T-helper 2 cell treated with Interferon-gamma antibody and Interleukin-4, amounts not matched to agents 100 ng/mL and 5 ng/mL, for 36 hours (primary cell): ENCODE measurements around the gene UNKL. TPM values are rescaled to one million over a fixed set of nuclear protein-coding genes. Genes with fewer than 3 reads are reported as not detected.

ENCODE experiments used
- intact Hi-C: fragments of 100-400 bp; cut with micrococcal nuclease; formaldehyde crosslinking; loops from one replicate; pipeline ENCODE4 v1.15.1; 2023
- total RNA-seq: library from RNA; stranded (reverse); gene quantifications from 2 replicates; pipeline ENCODE4 v1.2.3, GENCODE V29; 2022

UNKL gene
- total RNA-seq, 1 donor from 2014 or later = 31.7 TPM

DNA sequence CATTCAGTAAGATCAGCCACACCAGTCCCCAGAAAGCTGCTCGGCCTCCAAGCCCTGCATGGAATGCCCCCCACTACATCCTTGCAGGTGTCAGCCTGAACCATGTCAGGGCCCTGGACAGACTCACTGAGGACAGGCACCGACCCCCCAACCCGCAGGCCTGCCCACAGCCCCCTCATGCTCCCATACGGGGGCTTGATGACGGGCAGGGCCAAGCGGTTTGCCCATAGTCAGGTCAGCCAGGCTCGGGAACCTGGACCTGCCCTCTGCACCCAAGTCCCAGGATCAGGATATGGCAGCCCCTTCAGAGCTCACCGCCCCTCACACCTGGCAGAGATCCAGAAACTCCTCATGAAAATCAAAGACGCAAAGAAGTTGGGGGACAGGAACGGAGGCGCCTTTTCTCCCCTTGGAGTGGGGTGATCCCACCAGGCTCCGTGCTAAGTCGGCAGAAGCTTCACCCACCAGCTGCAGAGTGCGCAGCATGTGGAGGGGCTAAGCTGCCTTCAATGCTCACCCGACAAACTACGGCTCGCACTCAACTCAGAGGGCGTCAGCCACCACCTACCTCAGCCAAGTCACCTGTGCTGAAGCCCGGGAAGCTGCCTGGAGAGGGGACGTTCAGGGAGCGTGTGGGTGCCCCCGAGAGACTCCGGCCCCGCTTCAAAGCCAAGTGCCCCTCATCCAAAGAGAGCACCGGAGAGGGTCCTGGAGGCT, 36.3 kb downstream of the UNKL start:
- intact Hi-C loops = loop anchor here (2.0 kb wide), 1 partner anchor 37 kb away; the partner anchor contains the start of gene UNKL

DNA sequence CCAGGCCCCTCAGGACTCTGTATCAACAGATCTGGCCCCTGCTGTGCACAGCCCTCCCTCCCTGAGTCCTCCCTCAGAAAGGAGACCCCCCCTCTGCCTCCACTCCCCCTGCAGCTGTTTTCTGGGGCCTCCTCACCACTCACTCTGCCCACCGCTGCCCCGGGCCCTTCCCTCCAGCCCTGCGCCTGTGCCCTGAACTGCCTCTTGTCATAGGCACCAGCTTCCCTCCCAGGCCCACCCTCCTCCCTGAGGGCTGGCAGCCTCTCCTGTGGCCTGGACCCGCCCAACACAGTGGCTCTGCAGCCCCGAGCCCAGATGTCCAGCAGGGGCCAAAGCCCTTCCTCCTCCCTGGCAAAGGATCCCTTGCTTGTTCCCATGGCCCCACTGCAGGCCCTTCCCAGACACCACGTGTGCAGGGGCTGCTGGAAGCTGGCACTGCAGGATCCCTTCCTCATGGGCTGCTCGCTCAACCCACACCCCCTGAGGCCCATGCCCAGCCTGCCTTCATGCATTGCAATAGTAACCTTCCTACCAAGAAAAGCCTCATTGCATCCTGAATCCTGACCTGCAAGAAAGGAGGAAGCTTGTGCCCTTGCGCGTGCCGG, 37.0 kb downstream of the UNKL start:
- intact Hi-C loops = loop anchor here (2.0 kb wide), 1 partner anchor 37 kb away; the partner anchor contains the start of gene UNKL

DNA sequence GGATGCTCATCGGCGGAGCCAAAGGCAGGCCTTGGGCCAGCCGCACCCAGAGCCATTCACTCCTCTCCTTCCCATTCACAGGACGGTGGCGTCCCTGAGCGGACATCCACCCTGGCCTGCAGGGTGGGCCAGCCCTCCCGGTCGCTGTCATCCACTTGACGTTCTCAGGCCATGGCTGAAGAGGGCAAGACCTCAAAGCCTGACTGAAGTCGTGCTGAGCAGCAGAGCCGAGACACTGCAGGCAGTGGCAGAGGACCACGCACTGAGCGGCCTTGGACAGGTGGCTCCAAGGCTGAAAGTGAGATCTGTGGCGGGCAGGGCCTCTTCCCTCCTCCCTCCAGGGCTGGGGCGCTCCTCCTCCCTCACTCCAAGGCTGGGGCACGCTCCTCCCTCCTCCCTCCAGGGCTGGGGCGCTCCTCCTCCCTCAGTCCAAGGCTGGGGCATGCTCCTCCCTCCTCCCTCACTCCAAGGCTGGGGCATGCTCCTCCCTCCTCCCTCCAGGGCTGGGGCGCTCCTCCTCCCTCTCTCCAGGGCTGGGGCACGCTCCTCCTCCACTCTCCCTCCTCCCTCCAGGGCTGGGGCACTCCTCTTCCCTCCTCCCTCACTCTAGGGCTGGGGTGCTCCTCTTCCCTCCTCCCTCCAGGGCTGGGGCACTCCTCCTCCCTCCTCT, 38.6 kb downstream of the UNKL start:
- intact Hi-C loops = no loop called here

DNA sequence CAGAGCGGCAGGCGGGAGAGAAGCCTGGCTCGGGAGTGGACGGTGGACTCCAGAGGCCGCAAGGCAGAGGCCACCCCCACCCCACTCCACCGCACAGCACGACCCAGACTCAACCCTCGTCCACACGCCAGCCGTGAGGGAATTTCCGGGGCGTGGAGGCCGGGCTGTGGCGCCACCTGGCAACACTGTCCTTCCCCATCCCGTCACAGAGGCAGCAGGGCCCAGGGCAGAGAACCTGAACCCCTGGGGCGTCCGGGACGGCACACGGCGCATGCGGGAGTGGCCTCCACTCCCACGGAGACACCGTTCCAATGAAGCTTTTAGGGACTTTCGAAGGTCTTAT, 39.2 kb downstream of the UNKL start:
- intact Hi-C loops = no loop called here

DNA sequence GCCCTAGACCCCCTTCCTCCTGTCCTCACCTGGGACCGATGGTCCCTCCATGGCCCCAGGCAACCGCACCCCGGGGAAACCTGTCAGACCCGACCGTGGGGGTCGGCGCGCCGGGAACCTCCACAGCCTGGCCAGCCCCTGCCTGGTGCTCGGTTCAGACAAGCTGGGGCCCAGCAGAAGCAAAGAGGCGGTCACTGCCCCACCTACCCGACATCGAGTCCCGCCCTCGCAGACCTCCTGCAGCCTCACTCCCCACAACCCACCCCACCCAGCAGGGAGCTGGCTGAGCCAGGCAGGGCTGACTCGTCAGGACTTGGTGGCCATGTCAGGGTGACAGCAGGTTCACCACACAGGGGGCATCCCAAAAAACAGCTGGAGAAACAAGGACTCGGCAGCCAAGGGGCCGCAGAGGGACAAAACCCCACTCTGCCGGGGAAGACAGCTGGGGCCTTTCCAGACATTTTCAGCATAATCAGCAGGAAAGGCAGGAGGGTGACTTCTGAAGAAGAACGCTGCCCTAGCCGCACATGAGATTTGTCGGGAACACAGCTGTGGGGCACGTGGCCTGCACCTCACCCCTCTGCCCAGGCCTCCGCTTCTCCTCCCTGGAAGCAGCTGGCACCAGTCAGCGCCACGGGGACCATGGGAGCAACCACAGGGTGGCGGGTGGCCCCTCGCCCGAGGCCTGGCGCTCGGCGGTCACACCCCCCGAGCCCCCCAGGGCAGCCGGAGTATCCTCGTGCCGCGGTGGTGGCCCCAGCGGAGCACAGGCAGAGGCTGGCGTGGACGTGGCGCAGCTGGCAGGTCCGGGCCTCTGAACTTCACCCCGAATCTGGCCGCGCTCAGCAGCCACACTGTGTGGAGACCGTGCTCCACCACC, 39.8 kb downstream of the UNKL start:
- intact Hi-C loops = no loop called here

DNA sequence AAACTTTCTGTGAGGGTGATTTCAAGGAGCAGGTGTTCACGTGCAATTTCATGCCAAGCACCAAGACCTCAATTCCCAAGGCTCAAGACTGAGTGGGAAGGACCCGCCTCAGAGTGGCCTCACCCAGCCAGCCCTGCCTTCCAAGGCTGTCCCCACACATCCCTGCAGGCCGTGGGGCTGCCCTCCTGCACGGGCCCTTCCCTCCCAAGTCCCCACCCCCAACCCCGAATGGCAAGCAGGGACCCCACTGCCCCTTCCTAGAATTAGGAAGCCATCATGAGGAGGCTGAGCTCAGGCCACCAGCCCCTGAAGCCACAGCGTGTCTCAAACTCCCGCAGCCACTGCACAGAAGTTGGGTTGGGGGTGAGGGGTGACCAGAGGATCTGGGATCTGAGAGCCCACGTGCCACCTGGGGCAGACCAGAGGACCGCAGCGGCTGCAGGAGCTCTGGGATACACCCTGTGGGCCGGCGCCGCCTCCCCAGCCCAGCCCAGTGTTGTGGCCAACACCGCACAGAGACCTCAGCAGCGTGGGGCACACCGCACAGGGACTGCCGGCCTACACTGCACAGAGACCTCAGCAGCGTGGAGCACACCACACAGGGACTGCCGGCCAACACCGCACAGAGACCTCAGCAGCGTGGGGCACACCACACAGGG, 42.1 kb downstream of the UNKL start:
- intact Hi-C loops = no loop called here

DNA sequence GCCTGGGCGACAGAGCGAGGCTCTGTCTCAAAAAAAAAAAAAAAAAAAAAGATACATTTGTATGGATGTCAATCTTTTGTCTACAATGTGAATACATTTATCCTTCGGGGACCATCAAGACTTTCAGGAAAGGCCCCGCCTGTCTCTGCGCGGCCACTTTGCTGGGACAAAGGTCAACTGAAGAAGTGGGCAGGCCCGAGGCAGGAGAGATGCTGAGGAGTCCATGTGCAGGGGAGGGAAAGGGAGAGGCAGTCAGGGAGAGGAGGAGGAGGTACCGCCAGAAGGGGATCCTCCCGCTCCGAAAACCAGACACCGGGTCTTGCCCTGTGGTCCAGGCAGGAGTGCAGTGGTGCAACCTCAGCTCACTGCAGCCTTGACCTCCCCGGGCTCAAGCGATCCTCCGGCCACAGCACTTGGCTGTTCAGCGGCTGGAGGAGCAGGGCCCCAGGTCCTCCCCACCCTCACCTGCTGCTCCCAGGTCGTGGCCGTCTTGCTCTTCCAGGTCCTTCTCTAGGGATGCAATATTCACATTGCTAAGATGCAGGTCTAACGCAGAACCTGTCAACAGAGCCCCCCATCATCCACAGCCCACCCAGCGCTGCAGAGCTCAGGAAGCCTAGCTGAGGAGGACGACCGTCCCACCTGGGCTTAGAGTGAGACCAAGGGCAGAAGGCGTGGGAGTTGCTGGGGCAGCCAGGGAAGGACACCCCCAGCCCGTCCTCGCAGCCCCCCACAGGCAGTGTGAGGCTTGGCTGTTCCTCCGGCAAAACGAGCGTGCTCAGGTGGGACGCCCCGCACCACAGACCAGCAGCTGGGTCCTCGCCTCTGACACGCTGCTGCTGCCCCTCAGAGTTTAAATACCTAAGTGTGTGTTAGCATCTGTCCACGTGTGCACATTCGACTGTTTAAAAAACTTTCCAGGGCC, 43.2 kb downstream of the UNKL start:
- intact Hi-C loops = no loop called here

DNA sequence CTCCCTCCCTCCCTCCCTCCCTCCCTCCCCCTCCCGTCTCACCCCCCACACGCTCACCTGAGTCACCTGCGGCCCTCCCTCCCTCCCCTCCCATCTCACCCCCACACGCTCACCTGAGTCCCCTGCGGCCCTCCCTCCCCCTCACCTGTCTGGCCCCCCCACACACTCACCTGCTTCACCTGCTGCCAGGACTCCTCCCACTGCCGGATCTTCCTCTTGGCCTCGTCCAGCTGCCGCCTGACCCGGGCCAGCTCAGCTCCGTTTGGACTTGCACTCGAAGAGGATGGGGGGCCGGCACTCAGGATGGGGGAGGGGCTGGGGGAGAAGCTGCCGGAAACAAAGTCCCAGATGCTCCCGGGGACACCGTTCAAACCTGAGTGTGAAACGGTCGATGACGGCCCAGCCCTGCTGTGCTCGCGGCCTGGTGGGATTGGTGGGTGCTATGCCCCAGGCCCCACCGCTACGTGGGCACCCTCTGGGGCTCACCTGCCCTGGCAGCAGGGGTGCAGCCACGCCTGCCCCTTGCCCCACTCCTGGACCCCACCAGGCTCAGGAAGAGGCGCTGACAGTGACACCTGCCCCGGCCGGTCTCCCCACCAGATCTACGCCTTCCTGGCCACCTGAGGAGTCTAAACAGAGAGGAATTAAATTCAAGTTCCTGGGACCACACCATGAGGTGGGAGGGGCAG, 46.9 kb downstream of the UNKL start:
- intact Hi-C loops = no loop called here

DNA sequence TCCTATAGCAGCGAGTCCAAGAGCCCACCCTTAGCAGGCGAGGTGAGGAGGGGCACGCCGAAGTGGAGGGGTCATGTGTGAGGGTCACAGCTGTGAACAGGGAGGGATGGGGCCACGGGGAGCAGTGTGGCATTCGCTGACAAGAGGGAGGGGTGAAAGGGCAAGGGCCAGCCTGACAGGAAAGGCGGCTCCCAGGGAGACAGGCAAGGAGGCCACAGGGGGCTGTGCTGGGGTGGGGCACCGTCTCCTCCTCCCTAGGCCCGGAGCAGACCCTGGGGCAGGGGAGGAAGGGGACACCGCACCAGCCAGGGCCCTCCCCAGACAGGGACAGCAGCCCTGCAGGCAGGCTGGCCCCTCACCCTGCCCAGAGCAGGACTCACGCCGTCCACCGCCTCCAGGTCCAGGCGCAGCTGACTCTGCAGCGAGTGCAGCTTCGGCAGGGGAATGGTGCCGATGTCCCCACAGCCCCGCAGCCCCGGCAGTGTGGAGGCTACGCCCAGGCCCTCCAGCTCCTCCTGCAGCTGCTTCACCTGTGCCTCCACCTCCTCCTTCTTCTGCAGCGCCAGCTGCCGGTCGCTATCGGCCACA, 47.7 kb downstream of the UNKL start:
- intact Hi-C loops = no loop called here

DNA sequence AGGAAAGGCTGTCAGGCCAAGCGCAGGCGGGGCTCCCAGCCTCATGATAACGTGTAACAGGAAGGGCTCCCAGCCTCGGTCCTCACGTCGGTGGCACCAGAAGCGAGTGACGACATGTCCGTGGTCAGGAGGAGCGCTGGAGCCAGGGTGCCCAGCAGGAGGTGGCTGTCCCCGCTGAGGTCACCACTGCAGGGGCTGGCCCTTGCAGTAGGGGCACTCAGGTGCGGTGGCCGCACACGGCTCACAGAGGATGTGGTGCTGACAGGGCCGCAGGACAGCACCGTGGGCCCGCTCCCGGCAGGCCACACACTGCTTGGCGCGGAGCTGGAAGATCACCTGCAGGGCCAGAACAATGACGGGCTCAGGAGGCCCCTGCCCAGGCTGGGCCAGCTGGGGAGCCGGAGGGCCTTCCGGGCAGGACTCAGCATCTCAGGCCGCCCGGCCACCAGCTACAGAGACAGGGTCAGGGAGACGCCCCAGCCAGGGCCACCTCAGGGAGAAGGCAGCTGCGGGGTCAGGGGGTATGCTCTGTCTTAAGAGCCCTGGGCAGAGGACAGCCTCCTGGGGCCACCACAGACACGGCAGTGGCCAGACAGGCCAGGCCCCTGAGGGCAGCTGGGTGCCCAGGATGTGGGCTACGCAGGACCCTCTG, 48.3 kb downstream of the UNKL start:
- intact Hi-C loops = no loop called here

DNA sequence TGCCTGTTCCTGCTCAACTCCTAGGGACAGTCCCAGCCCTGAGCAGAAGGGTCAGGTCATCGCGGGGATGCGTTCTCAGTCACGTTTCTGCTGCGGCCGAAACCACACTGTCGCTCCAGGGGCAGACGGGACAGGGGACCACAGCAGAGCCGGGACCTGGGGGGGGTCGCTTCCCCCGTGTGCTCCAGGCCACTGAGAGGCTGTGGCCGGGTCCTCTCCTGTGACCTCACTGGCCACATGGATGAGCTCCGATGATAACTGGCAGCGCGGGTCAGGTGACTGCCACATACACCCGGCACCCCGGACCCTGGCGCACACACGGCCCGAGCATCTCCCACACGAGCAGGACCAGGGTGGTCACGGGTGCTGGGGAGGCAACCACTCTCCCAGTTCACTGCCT, 50.0 kb downstream of the UNKL start:
- intact Hi-C loops = no loop called here

DNA sequence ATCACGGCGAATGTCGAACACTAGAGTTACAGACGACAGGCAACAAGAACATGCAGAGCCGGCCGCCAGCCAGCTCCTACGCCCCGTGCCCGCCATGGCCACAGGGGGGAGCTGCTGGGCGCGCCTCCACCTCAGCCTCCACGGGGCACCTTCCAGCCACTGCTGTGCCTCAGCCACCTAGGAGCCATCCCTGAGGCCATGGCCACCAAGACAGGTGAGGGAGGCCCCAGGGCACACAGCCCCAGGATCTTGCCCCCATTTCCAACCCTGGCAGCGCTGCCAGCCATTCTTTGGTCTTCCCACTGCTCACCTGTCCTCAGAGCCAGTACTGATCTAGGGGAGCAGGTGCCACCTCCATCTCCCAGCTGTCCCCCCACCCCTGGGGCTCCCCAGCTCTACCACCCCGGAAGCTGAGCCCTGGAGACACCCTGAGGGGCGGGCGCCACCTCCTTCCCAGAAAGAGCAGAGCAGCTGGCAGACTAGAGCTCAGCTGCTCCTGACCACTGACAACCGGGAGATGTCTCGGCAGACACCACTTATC, 50.9 kb downstream of the UNKL start:
- intact Hi-C loops = no loop called here

DNA sequence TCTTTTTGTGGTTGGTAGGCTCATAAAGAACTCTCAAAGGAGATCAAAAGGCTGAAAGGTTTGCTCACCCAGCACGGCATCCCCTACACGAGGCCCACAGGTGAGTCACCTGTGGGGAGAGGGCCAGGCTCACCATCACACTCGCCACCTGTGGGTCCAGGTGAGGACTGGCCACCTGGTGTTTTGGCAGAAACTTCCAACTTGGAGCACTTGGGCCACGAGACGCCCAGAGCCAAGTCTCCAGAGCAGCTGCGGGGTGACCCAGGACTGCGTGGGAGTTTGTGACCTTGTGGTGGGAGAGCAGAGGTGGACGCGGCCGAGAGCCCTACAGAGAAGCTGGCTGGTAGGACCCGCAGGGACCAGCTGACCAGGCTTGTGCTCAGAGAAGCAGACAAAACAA, 51.7 kb downstream of the UNKL start:
- intact Hi-C loops = no loop called here

DNA sequence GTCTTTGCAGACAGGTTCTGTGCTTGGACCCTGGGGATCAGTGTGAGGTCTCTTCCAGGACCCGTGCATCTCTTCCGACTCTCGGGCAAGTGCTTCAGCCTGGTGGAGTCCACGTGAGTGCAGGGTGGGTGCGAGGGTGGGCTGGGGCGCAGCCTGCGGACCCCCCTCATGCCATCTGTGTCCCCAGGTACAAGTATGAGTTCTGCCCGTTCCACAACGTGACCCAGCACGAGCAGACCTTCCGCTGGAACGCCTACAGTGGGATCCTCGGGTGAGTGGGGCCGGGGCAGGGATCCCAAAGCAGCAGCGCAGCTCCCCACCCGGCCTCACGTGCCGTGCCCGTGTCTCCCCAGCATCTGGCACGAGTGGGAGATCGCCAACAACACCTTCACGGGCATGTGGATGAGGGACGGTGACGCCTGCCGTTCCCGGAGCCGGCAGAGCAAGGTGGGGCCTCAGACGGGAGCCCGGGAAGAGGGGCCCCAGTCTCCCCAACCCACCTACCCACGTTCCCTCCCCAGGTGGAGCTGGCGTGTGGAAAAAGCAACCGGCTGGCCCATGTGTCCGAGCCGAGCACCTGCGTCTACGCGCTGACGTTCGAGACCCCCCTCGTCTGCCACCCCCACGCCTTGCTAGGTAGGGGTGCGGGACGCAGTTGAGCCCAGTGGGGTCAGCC, 52.7 kb downstream of the UNKL start:
- intact Hi-C loops = no loop called here

DNA sequence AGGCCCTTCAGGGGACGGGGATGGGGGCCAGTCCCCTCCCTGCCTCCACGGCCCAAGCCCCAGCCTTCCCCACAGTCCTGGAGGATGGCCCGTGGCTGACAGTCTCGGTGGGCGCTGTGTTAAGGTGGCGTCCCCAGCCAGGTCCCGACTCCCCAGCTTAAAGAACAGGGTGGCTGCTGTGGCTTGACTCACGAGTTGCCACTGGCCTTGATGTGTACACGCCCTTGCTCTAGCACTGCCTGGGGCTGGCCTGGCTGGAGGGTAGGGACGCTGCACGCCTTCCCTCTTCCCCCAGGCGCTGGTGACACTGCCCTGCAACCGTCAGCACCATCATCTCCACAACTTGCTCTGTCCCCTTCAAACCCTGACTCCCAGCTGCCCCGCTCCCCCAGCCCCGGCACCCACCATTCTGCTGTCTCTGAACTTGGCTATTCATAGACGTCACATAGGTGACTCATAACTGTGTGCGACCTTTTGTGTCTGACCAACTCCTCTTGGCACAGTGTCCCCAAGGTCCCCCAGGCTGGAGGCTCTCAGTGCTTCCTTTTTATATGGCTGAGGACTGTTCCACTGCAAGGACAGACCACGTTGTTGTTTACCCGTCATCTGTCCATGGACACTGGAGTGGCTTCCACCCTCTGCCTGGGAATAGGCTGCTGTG, 56.5 kb downstream of the UNKL start:
- intact Hi-C loops = no loop called here

DNA sequence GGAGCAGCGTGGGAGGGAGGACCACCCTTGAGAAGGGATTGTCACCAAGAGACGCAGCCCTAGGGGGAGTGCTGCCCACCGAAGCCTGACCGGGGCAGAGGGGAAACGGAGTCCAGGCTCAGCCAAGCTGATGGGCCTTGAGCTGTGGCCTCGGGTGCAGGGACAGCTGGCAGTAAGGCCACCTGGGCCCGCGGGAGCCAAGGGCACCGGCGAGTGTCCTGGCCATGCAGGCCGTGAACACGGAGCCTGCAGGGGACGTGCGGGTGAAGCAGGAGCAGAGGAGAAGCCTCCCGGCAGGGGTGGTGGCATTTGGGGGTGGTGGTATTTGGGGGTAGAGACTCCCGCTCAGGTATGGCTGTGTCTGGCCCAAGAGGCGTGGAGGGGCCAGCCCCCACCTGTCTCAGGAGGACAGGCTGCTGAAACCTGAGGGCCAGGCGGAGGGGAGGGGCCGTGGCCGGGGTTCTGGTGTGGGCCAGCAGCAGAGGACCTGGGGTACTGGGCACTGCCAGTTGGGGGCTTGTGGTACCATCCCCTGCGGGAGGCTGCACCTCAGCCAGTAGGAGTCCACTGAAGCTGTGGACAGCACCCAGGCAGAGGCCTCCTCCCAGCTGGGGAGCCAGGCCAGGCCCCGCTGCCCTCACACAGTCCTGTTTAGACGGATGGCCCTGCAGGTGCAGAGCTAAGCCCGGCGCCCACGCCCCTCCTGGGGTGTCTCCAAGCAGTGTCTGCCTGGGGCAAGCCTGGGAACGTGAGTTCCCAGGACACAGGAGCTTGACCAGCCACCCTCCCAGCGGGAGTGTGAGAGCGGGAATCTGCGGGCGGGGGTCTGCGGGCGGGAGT, 58.2 kb downstream of the UNKL start:
- intact Hi-C loops = no loop called here
